DOHH2 (cell line): ENCODE measurements around the gene RTCB.
A peak's percentile ranks its signal among the peaks of the same experiment; 100 is the strongest.

ENCODE experiments used
- H3F3A ChIP-seq: fragments of 200-600 bp; sonication (generic), shearing (Covaris generic); 2 replicates; pipeline ENCODE4 v1.6.0; 2016; ENCODE audit warnings: antibody characterized with exemption, mild to moderate bottlenecking; ENCODE audit not compliant: control insufficient read depth, insufficient read depth
- H3K27ac ChIP-seq: fragments of 200-600 bp; sonication (generic); 2 replicates; pipeline ENCODE4 v1.5.1; 2014; ENCODE audit warnings: low read depth, mild to moderate bottlenecking, low read length, moderate library complexity
- H3K27me3 ChIP-seq: fragments of 200-600 bp; sonication (generic); 2 replicates; pipeline ENCODE4 v1.6.1; 2014; ENCODE audit warnings: mild to moderate bottlenecking, low read length, mixed read lengths; ENCODE audit not compliant: control insufficient read depth
- H3K36me3 ChIP-seq: fragments of 200-600 bp; sonication (generic); 2 replicates; pipeline ENCODE4 v1.6.1; 2014; ENCODE audit warnings: mild to moderate bottlenecking, low read length, moderate library complexity, mixed read lengths; ENCODE audit not compliant: control insufficient read depth
- H3K4me1 ChIP-seq: fragments of 200-600 bp; sonication (generic); 2 replicates; pipeline ENCODE4 v1.6.1; 2014; ENCODE audit warnings: mild to moderate bottlenecking, low read length, mixed read lengths; ENCODE audit not compliant: control insufficient read depth
- H3K4me2 ChIP-seq: fragments of 200-600 bp; sonication (generic); 2 replicates; pipeline ENCODE4 v1.6.0; 2014; ENCODE audit warnings: mild to moderate bottlenecking, low read length, moderate library complexity
- H3K4me3 ChIP-seq: fragments of 200-600 bp; sonication (generic); 2 replicates; pipeline ENCODE4 v1.5.1; 2014; ENCODE audit warnings: mild to moderate bottlenecking, low read length, mixed read lengths
- H3K79me2 ChIP-seq: fragments of 200-600 bp; sonication (generic); 2 replicates; pipeline ENCODE4 v1.6.1; 2014; ENCODE audit warnings: mild to moderate bottlenecking, low read length, mixed read lengths; ENCODE audit not compliant: control insufficient read depth
- H3K9me2 ChIP-seq: fragments of 200-600 bp; sonication (generic); replicated peaks from 2 replicates; pipeline ENCODE4 v1.6.1; 2014; ENCODE audit warnings: mild to moderate bottlenecking, low read length, mixed read lengths; ENCODE audit not compliant: control insufficient read depth
- H3K9me3 ChIP-seq: fragments of 200-600 bp; sonication (generic); 2 replicates; pipeline ENCODE4 v1.6.1; 2014; ENCODE audit warnings: antibody characterized with exemption, low read length, mixed read lengths; ENCODE audit not compliant: control insufficient read depth, insufficient read depth
- H4K20me1 ChIP-seq: fragments of 200-600 bp; sonication (generic); 2 replicates; pipeline ENCODE4 v1.6.0; 2014; ENCODE audit warnings: low read depth, mild to moderate bottlenecking, antibody characterized with exemption, low read length, moderate library complexity; ENCODE audit not compliant: control insufficient read depth, insufficient read depth
- CTCF ChIP-seq: fragments of 200-600 bp; sonication (generic); IDR thresholded peaks from one replicate; pipeline ENCODE4 v1.5.1; 2014; ENCODE audit warnings: antibody characterized with exemption, mild to moderate bottlenecking, low read depth, low read length; ENCODE audit not compliant: poor library complexity, severe bottlenecking
- EZH2phosphoT487 ChIP-seq: fragments of 200-600 bp; sonication (generic); IDR thresholded peaks from 2 replicates; pipeline ENCODE4 v1.6.1; 2017; ENCODE audit warnings: borderline replicate concordance, mild to moderate bottlenecking, antibody characterized with exemption, low read length, moderate library complexity, mixed read lengths

Gene RTCB

GRCh38 chr22:32411829-32412592 is at the start of gene RTCB:
Gene RTCB (minus strand): TSS chr22:32412247. CDS start chr22:32412156, 91 bp downstream.
- TF ChIP-seq CTCF (peak; percentile 12), EZH2phosphoT487 (no peak)
- H3K27me3 ChIP-seq: peaks cover 4% of the 10 kb centered on the region
- 0 out of 2 replicates have a peak, but pooled peaks cover 3% of the 10 kb centered on the region for H3F3A ChIP-seq
- peaks cover 31% of the 10 kb centered on the region for H3K4me1 ChIP-seq
- peaks cover 41% of the 10 kb centered on the region for H3K79me2 ChIP-seq
- peak within 1 kb of the TSS; percentile 87 for H3K4me3 ChIP-seq
- H3K27ac ChIP-seq: no peak within 1 kb of the TSS
- H3K9me3 ChIP-seq: no peaks in the 10 kb centered on the region
- H3K36me3 ChIP-seq: peaks cover 17% of the 10 kb centered on the region
- no peaks in the 10 kb centered on the region for H3K9me2 ChIP-seq
- H4K20me1 ChIP-seq: peaks cover 3% of the 10 kb centered on the region; the same call in 1 of the 2 replicates
- H3K4me2 ChIP-seq: peak within 1 kb of the TSS; percentile 71

- TF ChIP-seq EZH2phosphoT487 (no peak), CTCF (no peak)
- Histone ChIP-seq H4K20me1 (no peaks in the 10 kb centered on the region), H3K27ac (no peak overlapping the region), H3K27me3 (peaks cover 33% of the 10 kb centered on the region), H3K36me3 (no peaks in the 10 kb centered on the region), H3K4me3 (no peak overlapping the region), H3K79me2 (no peaks in the 10 kb centered on the region), H3K9me2 (no peaks in the 10 kb centered on the region), H3K9me3 (no peaks in the 10 kb centered on the region), H3K4me1 (no peaks in the 10 kb centered on the region), H3K4me2 (no peak overlapping the region), H3F3A (no peaks in the 10 kb centered on the region)
These were observed 45.0 kb upstream of the RTCB start for GRCh38 chr22:32457031-32457430.

- no peaks in the 10 kb centered on the region for H3F3A ChIP-seq
- no peak for TF ChIP-seq EZH2phosphoT487
- no peaks in the 10 kb centered on the region for H3K9me3 ChIP-seq
- H3K36me3 ChIP-seq: no peaks in the 10 kb centered on the region
- H3K27me3 ChIP-seq: peaks cover 8% of the 10 kb centered on the region
- H3K4me2 ChIP-seq: no peak overlapping the region
- H3K27ac ChIP-seq: no peak overlapping the region
- no peaks in the 10 kb centered on the region for H4K20me1 ChIP-seq
- H3K4me1 ChIP-seq: no peaks in the 10 kb centered on the region
- no peaks in the 10 kb centered on the region for H3K9me2 ChIP-seq
- H3K79me2 ChIP-seq: no peaks in the 10 kb centered on the region
- no peak overlapping the region for H3K4me3 ChIP-seq
These were observed 36.9 kb upstream of the RTCB start for GRCh38 chr22:32448980-32449379.

GRCh38 chr22:32446321-32446720 is 34.3 kb upstream of the RTCB start:
- Histone ChIP-seq H3K4me2 (no peak overlapping the region), H3K4me1 (no peaks in the 10 kb centered on the region), H3K9me3 (no peaks in the 10 kb centered on the region), H3F3A (no peaks in the 10 kb centered on the region), H3K9me2 (no peaks in the 10 kb centered on the region), H3K27ac (no peak overlapping the region), H3K36me3 (no peaks in the 10 kb centered on the region), H4K20me1 (no peaks in the 10 kb centered on the region), H3K4me3 (no peak overlapping the region), H3K79me2 (no peaks in the 10 kb centered on the region), H3K27me3 (peaks cover 3% of the 10 kb centered on the region; the same call in 1 of the 2 replicates)
- TF ChIP-seq EZH2phosphoT487 (no peak), CTCF (no peak)
